GM12878 (cell line): Measurements from ENCODE around the gene NFAM1. TPM values are rescaled to one million over a fixed set of nuclear protein-coding genes. Genes with fewer than 3 reads are reported as not detected.

ENCODE experiments used
- BCLAF1 ChIP-seq: fragments of 450-650 bp; IDR thresholded peaks from 2 replicates; pipeline ENCODE4 v1.6.1; 2017; ENCODE audit warnings: antibody characterized with exemption, mild to moderate bottlenecking, moderate library complexity
- CBFB ChIP-seq: IDR thresholded peaks from 2 replicates; pipeline ENCODE4 v1.6.1; 2016; ENCODE audit warnings: antibody characterized with exemption, low read depth
- E2F8 ChIP-seq: fragments of 450-650 bp; IDR thresholded peaks from 2 replicates; pipeline ENCODE4 v1.6.1; 2018; ENCODE audit warnings: mild to moderate bottlenecking, low read depth, moderate library complexity; ENCODE audit not compliant: partially characterized antibody
- FOS ChIP-seq: IDR thresholded peaks from 3 replicates; pipeline ENCODE4 v1.6.1; 2011; ENCODE audit warnings: borderline replicate concordance; ENCODE audit not compliant: insufficient read length; ENCODE audit errors: extremely low read depth
- KLF5 ChIP-seq: fragments of 450-650 bp; IDR thresholded peaks from 2 replicates; pipeline ENCODE4 v1.6.1; 2014; ENCODE audit warnings: mild to moderate bottlenecking; ENCODE audit not compliant: partially characterized antibody
- MYB ChIP-seq: fragments of 150-350 bp; IDR thresholded peaks from 2 replicates; pipeline ENCODE4 v1.6.1; 2014; ENCODE audit warnings: mild to moderate bottlenecking, low read depth, low read length, borderline replicate concordance
- NR2F1 ChIP-seq: fragments of 450-650 bp; conservative IDR thresholded peaks from 2 replicates; pipeline ENCODE4 v1.6.1; 2017; ENCODE audit warnings: mild to moderate bottlenecking
- PRDM15 ChIP-seq: fragments of 450-650 bp; formaldehyde crosslinking; IDR thresholded peaks from 2 replicates; pipeline ENCODE4 v1.4.0; 2020; ENCODE audit warnings: mild to moderate bottlenecking, moderate library complexity
- SIN3A ChIP-seq: IDR thresholded peaks from 2 replicates; pipeline ENCODE4 v1.6.1; 2012; ENCODE audit warnings: low read depth, low read length, improper control_type of control experiment
- SP1 ChIP-seq: IDR thresholded peaks from one replicate; pipeline ENCODE4 v1.6.1; 2011; ENCODE audit warnings: low read depth, low read length
- STAT1 ChIP-seq: fragments of 450-650 bp; conservative IDR thresholded peaks from 2 replicates; pipeline ENCODE4 v1.6.1; 2014; ENCODE audit warnings: antibody characterized with exemption, mild to moderate bottlenecking
- SUZ12 ChIP-seq: fragments of 200-600 bp; sonication (generic); IDR thresholded peaks from one replicate; pipeline ENCODE4 v1.6.1; 2018; ENCODE audit warnings: antibody characterized with exemption, mild to moderate bottlenecking; ENCODE audit not compliant: unreplicated experiment
- YY1 ChIP-seq: IDR thresholded peaks from 2 replicates; pipeline ENCODE4 v1.6.1; 2011; ENCODE audit warnings: low read depth, mild to moderate bottlenecking, low read length
- ZBTB33 ChIP-seq: fragments of 450-650 bp; IDR thresholded peaks from 2 replicates; pipeline ENCODE4 v1.6.1; 2017; ENCODE audit warnings: mild to moderate bottlenecking
- ZNF217 ChIP-seq: fragments of 450-650 bp; IDR thresholded peaks from 2 replicates; pipeline ENCODE4 v1.6.1; 2017; ENCODE audit warnings: antibody characterized with exemption, mild to moderate bottlenecking
- polyA plus RNA-seq, 11 experiments: library from polyadenylated mRNA; depleted of rRNA in 4 of 11; unstranded in 6 of 11; stranded (reverse) in 5 of 11; fragments of >200 nt; fragmentation: Nextera tagmentation in 4 of 11; fragmentation: Illumina TruSeq in 1 of 11; extraction: Ambion mirVana in 4 of 11; extraction: Trizol in 1 of 11; gene quantifications; 1 replicate in 1 of 11; 2 replicates in 10 of 11; pipeline versions ENCODE4 v1.2.1 to v1.2.3, GENCODE V29; 2011 to 2016; ENCODE audit warnings: inconsistent platforms in 2 of 11, missing spikeins in 2 of 11, low read depth in 1 of 11
- total RNA-seq, 4 experiments: library from RNA; depleted of rRNA in 3 of 4; stranded (reverse); fragments of >200 nt in 3 of 4; fragmentation: Illumina TruSeq in 1 of 4; extraction: Trizol in 1 of 4; gene quantifications; 2 replicates each; pipeline versions ENCODE4 v1.2.1 to v1.2.3, GENCODE V29; 2013 to 2021

The NFAM1 gene
- total and polyA plus RNA-seq, 10 of the 15 experiments (the other 5 are each of a cell fraction or from before 2014, with no cell fraction given): 0.13 to 1.3 (median 0.24) TPM; not detected in 3

- TF ChIP-seq BCLAF1 (no peak), FOS (no peak), PRDM15 (CRISPR knock-in tag) (no peak), E2F8 (peak; percentile 48), ZNF217 (no peak), CBFB (peak; percentile 13; the same call in 1 of the 2 replicates), SIN3A (no peak; the same call in 1 of the 2 replicates), MYB (no peak), STAT1 (peak; percentile 16; the same call in 1 of the 2 replicates), ZBTB33 (no peak), KLF5 (peak; percentile 43), YY1 (peak; percentile 88), SUZ12 (no peak), SP1 (peak; percentile 91), NR2F1 (no peak)
These were observed 12.1 kb upstream of the NFAM1 start (continued) for GRCh38 chr22:42444077-42444904.
